ENCODE data around the gene SKIL.

Gene SKIL

GRCh38 chr3:170346481-170347392, 10.8 kb upstream of the SKIL start:
- in situ Hi-C loops (cut with HindIII; ENCODE audit: low sequenced_read_pairs), result no loop called here

- in situ Hi-C loops (cut with HindIII; ENCODE audit: low sequenced_read_pairs), result no loop called here
Measured at GRCh38 chr3:170350515-170351413, 6.8 kb upstream of the SKIL start.

GRCh38 chr3:170352936-170353335, 4.6 kb upstream of the SKIL start:
- in situ Hi-C loops (cut with HindIII; ENCODE audit: low sequenced_read_pairs), result no loop called here

- in situ Hi-C loops (cut with HindIII; ENCODE audit: low sequenced_read_pairs), result no loop called here
Measured at GRCh38 chr3:170353485-170353884, 4.0 kb upstream of the SKIL start.

- in situ Hi-C loops (cut with HindIII; ENCODE audit: low sequenced_read_pairs), result no loop called here
Measured at GRCh38 chr3:170354760-170355159, 2.8 kb upstream of the SKIL start.

- in situ Hi-C loops (cut with HindIII; ENCODE audit: low sequenced_read_pairs), result no loop called here
Measured at GRCh38 chr3:170355738-170356595, 1.5 kb upstream of the SKIL start.

GRCh38 chr3:170356596-170357175, 829 bp upstream of the SKIL start:
- in situ Hi-C loops (cut with HindIII; ENCODE audit: low sequenced_read_pairs), result no loop called here

GRCh38 chr3:170358042-170359010, 811 bp downstream of the SKIL start:
- in situ Hi-C loops (cut with HindIII; ENCODE audit: low sequenced_read_pairs), result no loop called here

GRCh38 chr3:170359178-170359704, 1.7 kb downstream of the SKIL start:
- in situ Hi-C loops (cut with HindIII; ENCODE audit: low sequenced_read_pairs), result no loop called here

- in situ Hi-C loops (cut with HindIII; ENCODE audit: low sequenced_read_pairs), result no loop called here
Measured at GRCh38 chr3:170360466-170360865, 3.0 kb downstream of the SKIL start.

- in situ Hi-C loops (cut with HindIII; ENCODE audit: low sequenced_read_pairs), result no loop called here
Measured at GRCh38 chr3:170360916-170361315, 3.4 kb downstream of the SKIL start.

- in situ Hi-C loops (cut with HindIII; ENCODE audit: low sequenced_read_pairs), result no loop called here
Measured at GRCh38 chr3:170361711-170362110, 4.2 kb downstream of the SKIL start.

- in situ Hi-C loops (cut with HindIII; ENCODE audit: low sequenced_read_pairs), result no loop called here
Measured at GRCh38 chr3:170363471-170363994, 6.0 kb downstream of the SKIL start.

GRCh38 chr3:170364965-170365364, 7.5 kb downstream of the SKIL start:
- in situ Hi-C loops (cut with HindIII; ENCODE audit: low sequenced_read_pairs), result no loop called here

GRCh38 chr3:170367797-170368196, 10.3 kb downstream of the SKIL start:
- in situ Hi-C loops (cut with HindIII; ENCODE audit: low sequenced_read_pairs), result no loop called here

GRCh38 chr3:170368921-170369320, 11.4 kb downstream of the SKIL start:
- in situ Hi-C loops (cut with HindIII; ENCODE audit: low sequenced_read_pairs), result no loop called here

GRCh38 chr3:170372190-170372879, 14.8 kb downstream of the SKIL start:
- in situ Hi-C loops (cut with HindIII; ENCODE audit: low sequenced_read_pairs), result no loop called here

GRCh38 chr3:170383567-170383966, 26.1 kb downstream of the SKIL start:
- in situ Hi-C loops (cut with HindIII; ENCODE audit: low sequenced_read_pairs), result no loop called here

Data from endothelial cell of hepatic sinusoid (primary cell).